Thyroid gland (tissue), 4 donors: ENCODE results near the gene USP24. TPM values are rescaled to one million over a fixed set of nuclear protein-coding genes. Genes with fewer than 3 reads are reported as not detected.

Experiments used
- DNase-seq, 2 donors: peaks; one replicate each; pipeline ENCODE4 v3.0.0-alpha.2; 2019
- H3K27ac ChIP-seq, 3 donors: fragments of 200-600 bp; sonication (generic); 1 replicate in 2 of 3; 2 replicates in 1 of 3; pipeline ENCODE4 v1.5.1; 2016 to 2019; ENCODE audit warnings: mild to moderate bottlenecking in 1 of 3, moderate library complexity in 1 of 3
- H3K27me3 ChIP-seq: fragments of 200-600 bp; sonication (generic); one replicate; pipeline ENCODE4 v1.5.1; 2019
- H3K36me3 ChIP-seq, 2 donors: fragments of 200-600 bp; sonication (generic); one replicate each; pipeline ENCODE4 v1.5.1; 2016 to 2019
- H3K4me1 ChIP-seq, 2 donors: fragments of 200-600 bp; sonication (generic); one replicate each; pipeline ENCODE4 v1.5.1; 2017 to 2019
- H3K4me3 ChIP-seq, 3 donors: fragments of 200-600 bp; sonication (generic); replicated peaks in 1 of 3; 1 replicate in 2 of 3; 2 replicates in 1 of 3; pipeline ENCODE4 v1.5.1; 2016; ENCODE audit warnings: mild to moderate bottlenecking in 1 of 3
- H3K9me3 ChIP-seq: fragments of 200-600 bp; sonication (generic); one replicate; pipeline ENCODE4 v1.5.1; 2017
- POLR2A ChIP-seq, 2 donors: fragments of 450-650 bp; IDR thresholded peaks; one replicate each; pipeline ENCODE4 v1.6.1; 2017; ENCODE audit warnings: antibody characterized with exemption in 2 of 2, mild to moderate bottlenecking in 2 of 2, moderate library complexity in 1 of 2
- WGBS, 2 donors: methylation state at CpG; one replicate each; pipeline ENCODE4 v1.1.5; 2017; 5-methylcytosine and 5-hydroxymethylcytosine counted together
- intact Hi-C: fragments of 100-400 bp; cut with DNase I; formaldehyde crosslinking; loops from one replicate; pipeline ENCODE4 v1.15.1; 2023
- total RNA-seq, 4 donors: library from RNA; depleted of rRNA; stranded (reverse); fragments of >200 nt; gene quantifications; one replicate each; pipeline ENCODE4 v1.2.3, GENCODE V29; 2016
- TF ChIP-seq, protein P1 (sequence below), 6 experiments: fragments of 200-600 bp in 3 of 6; fragments of 450-650 bp in 3 of 6; sonication (generic) in 3 of 6; IDR thresholded peaks; one replicate each; pipeline ENCODE4 v1.5.1; 2016 to 2019; ENCODE audit warnings: antibody characterized with exemption in 6 of 6, mild to moderate bottlenecking in 2 of 6, inconsistent platforms in 1 of 6, moderate library complexity in 1 of 6

The USP24 gene
- total RNA-seq, 4 donors from 2014 or later = 38.5 to 74.6 (median 43.4) TPM

DNA sequence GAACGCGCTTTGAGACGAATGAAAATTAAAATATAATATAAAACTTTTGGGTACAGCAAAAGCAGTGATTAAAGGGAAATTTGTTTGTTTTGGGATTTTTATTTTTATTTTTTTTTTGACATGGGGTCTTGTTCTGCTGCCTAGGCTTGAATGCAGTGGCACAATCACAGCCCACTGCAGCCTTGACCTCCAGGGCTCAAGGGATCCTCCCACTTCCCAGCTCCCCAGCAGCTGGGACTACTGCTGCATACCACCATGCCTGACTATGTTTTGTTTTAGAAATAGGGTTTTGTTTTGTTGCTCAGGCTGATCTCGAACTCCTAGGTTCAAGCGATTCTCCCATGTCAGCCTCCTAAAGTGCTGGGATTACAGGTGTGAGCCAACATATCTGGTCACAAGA lies 30.3 kb downstream of the USP24 start:
- Histone ChIP-seq H3K27ac (no peak overlapping the region), H3K36me3 (no peaks in the 10 kb centered on the region), H3K4me1 (no peaks in the 10 kb centered on the region), H3K4me3 (no peak overlapping the region), H3K9me3 (no peaks in the 10 kb centered on the region), H3K27me3 (no peaks in the 10 kb centered on the region)
- intact Hi-C loops = no loop called here
- 97% methylated on average over 5 of the region's 5 CpGs for WGBS, 2 donors
- DNase-seq = no peak
- TF ChIP-seq, protein P1, sequence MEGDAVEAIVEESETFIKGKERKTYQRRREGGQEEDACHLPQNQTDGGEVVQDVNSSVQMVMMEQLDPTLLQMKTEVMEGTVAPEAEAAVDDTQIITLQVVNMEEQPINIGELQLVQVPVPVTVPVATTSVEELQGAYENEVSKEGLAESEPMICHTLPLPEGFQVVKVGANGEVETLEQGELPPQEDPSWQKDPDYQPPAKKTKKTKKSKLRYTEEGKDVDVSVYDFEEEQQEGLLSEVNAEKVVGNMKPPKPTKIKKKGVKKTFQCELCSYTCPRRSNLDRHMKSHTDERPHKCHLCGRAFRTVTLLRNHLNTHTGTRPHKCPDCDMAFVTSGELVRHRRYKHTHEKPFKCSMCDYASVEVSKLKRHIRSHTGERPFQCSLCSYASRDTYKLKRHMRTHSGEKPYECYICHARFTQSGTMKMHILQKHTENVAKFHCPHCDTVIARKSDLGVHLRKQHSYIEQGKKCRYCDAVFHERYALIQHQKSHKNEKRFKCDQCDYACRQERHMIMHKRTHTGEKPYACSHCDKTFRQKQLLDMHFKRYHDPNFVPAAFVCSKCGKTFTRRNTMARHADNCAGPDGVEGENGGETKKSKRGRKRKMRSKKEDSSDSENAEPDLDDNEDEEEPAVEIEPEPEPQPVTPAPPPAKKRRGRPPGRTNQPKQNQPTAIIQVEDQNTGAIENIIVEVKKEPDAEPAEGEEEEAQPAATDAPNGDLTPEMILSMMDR (IDR thresholded peaks at IDR 0.05) = no peak
- no peak for TF ChIP-seq POLR2A (IDR thresholded peaks at IDR 0.05)

DNA sequence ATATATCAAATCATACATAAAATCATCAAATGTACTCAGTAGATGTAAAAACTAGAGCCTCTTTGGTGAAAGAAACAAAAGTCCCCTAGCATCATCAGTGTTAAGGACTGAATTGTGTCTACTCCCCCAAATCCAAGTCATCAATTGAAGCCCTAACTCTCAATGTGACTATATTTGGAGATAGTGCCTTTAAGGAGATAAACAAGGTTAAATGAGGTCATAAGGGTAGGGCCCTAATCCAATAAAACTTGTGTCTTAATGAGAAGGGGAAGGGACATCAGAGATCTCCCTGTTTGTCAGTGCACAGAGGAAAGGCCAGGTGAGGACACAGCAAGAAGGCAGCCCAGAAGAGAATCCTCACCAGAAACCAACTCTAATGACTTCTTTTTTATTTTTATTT lies 33.5 kb downstream of the USP24 start:
- Histone ChIP-seq H3K36me3 (no peaks in the 10 kb centered on the region), H3K27me3 (no peaks in the 10 kb centered on the region), H3K9me3 (no peaks in the 10 kb centered on the region), H3K4me1 (no peaks in the 10 kb centered on the region), H3K27ac (no peak overlapping the region), H3K4me3 (no peak overlapping the region)
- intact Hi-C loops = no loop called here
- no peak for DNase-seq
- TF ChIP-seq POLR2A (IDR thresholded peaks at IDR 0.05) = no peak
- TF ChIP-seq, protein P1 (IDR thresholded peaks at IDR 0.05) = no peak

GRCh38 chr1:55180075-55180670 lies 35.0 kb downstream of the USP24 start:
- 97 to 99% methylated on average over 5 of the region's 5 CpGs for WGBS, 2 donors
- no peak for TF ChIP-seq POLR2A (IDR thresholded peaks at IDR 0.05)
- TF ChIP-seq, protein P1 (IDR thresholded peaks at IDR 0.05) = no peak
- no peak for DNase-seq
- no peaks in the 10 kb centered on the region for H3K9me3 ChIP-seq
- no peak overlapping the region for H3K4me3 ChIP-seq
- no peaks in the 10 kb centered on the region for H3K4me1 ChIP-seq
- intact Hi-C loops = no loop called here
- H3K27ac ChIP-seq = no peak overlapping the region
- H3K36me3 ChIP-seq = no peaks in the 10 kb centered on the region
- no peaks in the 10 kb centered on the region for H3K27me3 ChIP-seq

GRCh38 chr1:55179177-55179835 lies 35.9 kb downstream of the USP24 start:
- no peak overlapping the region for H3K4me3 ChIP-seq
- TF ChIP-seq POLR2A (IDR thresholded peaks at IDR 0.05) = no peak
- TF ChIP-seq, protein P1 (IDR thresholded peaks at IDR 0.05) = no peak
- no peaks in the 10 kb centered on the region for H3K4me1 ChIP-seq
- H3K9me3 ChIP-seq = no peaks in the 10 kb centered on the region
- no peaks in the 10 kb centered on the region for H3K27me3 ChIP-seq
- no peak overlapping the region for H3K27ac ChIP-seq
- intact Hi-C loops = no loop called here
- no peak for DNase-seq
- no peaks in the 10 kb centered on the region for H3K36me3 ChIP-seq
- WGBS, 2 donors = 90 to 96% methylated on average over 3 of the region's 3 CpGs

- DNase-seq = no peak
- H3K9me3 ChIP-seq = no peaks in the 10 kb centered on the region
- no peak overlapping the region for H3K4me3 ChIP-seq
- TF ChIP-seq, protein P1 (IDR thresholded peaks at IDR 0.05) = no peak
- TF ChIP-seq POLR2A (IDR thresholded peaks at IDR 0.05) = no peak
- H3K27me3 ChIP-seq = no peaks in the 10 kb centered on the region
- intact Hi-C loops = no loop called here
- H3K4me1 ChIP-seq = peaks cover 0 to 8% of the 10 kb centered on the region in 2 donors
- no peak overlapping the region for H3K27ac ChIP-seq
- WGBS, 2 donors = 96% methylated on average over 3 of the region's 3 CpGs
- peaks cover 2 to 8% of the 10 kb centered on the region in 2 donors for H3K36me3 ChIP-seq
Observed at GRCh38 chr1:55172687-55173086, 42.5 kb downstream of the USP24 start.
